Hematopoietic multipotent progenitor cell treated with erythropoietin and hydrocortisone succinate and interleukin-3 and kit ligand, for 17 days (in vitro differentiated cells): ENCODE data around the gene ADGRL3.
"Not testable (repeated sequence)": the region's sequence is repeated elsewhere in the genome, so short reads cannot be mapped to it uniquely, and the experiment has no call there.

Experiments
- DNase-seq: peaks from one replicate; pipeline ENCODE4 v3.0.0-alpha.2; 2015; ENCODE audit warnings: low spot score

The ADGRL3 gene

GRCh38 chr4:61638591-61638990 is 438.5 kb downstream of the ADGRL3 start:
- no peak for DNase-seq

GRCh38 chr4:61646746-61647350 is 446.7 kb downstream of the ADGRL3 start:
- DNase-seq: not testable (repeated sequence)

- DNase-seq: no peak
Measured at GRCh38 chr4:61648264-61648663, 448.1 kb downstream of the ADGRL3 start.

- DNase-seq: no peak
Measured at GRCh38 chr4:61657016-61657415, 456.9 kb downstream of the ADGRL3 start.

DNA sequence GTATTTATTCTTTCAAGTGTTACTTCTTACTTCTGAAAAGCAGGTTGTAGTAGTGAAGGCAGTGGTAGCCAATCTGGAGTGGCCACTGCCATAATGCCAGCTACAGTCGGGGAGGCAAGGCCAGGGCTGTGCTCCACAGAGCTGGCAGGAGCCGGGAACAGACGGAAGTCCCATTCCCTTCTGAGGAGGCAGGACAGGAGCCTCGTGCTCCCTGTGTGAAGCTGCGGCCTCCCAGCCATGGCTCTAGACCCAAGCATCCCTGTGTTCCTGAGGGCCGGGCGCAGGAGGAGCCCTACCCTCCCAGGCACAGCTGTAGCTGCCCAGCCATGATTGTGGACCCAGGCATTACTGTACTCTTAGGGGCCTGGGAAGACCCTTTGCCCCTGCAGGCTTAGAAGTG is 461.8 kb downstream of the ADGRL3 start:
- DNase-seq: no peak

GRCh38 chr4:61662362-61662761 is 462.2 kb downstream of the ADGRL3 start:
- DNase-seq: no peak

- DNase-seq: no peak
Measured at GRCh38 chr4:61663310-61663709, 463.2 kb downstream of the ADGRL3 start.

- DNase-seq: no peak
Measured at GRCh38 chr4:61665649-61666048, 465.5 kb downstream of the ADGRL3 start.

DNA sequence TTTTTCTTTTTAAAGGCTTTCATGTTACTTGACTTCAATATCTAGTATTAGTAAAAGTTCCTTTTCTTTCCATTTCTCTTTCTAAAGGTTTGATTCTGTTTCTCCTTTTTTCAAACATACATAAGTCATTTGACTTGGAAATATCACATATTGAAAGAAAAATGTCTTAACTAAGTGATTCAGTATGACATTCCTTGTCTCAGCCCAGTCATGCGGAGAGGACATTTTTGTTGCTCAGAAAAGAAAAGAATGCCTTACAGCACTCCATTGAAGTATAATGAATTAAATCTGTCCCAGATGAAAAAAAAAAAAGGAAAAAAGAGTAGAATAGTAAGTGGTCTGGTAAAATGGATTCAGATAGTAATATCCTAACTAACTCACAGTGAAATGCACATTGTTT is 466.1 kb downstream of the ADGRL3 start:
- DNase-seq: no peak

DNA sequence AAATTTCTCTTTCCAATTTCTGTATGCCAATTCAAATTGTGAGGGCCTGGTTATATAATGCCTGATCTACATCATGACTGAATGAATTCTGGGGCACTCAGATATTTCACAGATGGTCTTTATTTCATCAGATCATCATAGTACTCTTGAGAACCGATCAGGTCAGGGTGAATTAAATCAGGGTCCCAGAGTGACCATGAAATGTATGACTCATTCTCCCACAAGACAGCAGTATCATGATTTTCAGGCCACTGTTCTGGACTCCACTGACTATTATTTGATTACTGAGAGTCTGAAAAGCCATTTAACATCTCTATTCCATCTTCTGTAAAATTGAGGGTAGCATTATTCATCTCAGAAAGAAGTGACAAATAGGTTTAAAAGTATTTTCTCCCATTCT is 471.5 kb downstream of the ADGRL3 start:
- no peak for DNase-seq

GRCh38 chr4:61675464-61675863 is 475.3 kb downstream of the ADGRL3 start:
- no peak for DNase-seq

GRCh38 chr4:61678297-61678696 is 478.2 kb downstream of the ADGRL3 start:
- no peak for DNase-seq

- DNase-seq: no peak
Measured at GRCh38 chr4:61693520-61693919, 493.4 kb downstream of the ADGRL3 start.

- DNase-seq: no peak
Measured at GRCh38 chr4:61714387-61714911, 514.3 kb downstream of the ADGRL3 start.

- no peak for DNase-seq
Measured at GRCh38 chr4:61716426-61716825, 516.3 kb downstream of the ADGRL3 start.

DNA sequence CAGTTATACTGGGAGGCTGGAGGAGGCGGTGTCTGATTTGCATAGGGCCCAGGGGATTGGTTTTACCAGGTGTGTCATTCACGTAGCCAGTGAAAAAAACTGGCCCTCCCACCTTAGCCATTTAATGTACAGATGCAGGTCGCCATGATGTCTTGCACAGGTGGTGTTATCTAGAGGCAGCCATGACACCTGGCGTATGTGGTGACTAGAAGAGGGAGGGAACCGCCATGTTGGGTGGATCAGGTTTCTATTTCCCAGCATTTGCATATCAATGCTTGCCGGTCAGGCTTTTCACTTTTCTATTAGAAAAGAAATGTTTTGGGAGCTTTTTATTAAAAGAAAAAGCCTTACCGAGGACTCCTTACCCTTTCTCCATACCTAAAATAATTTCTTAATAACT is 523.4 kb downstream of the ADGRL3 start:
- no peak for DNase-seq

DNA sequence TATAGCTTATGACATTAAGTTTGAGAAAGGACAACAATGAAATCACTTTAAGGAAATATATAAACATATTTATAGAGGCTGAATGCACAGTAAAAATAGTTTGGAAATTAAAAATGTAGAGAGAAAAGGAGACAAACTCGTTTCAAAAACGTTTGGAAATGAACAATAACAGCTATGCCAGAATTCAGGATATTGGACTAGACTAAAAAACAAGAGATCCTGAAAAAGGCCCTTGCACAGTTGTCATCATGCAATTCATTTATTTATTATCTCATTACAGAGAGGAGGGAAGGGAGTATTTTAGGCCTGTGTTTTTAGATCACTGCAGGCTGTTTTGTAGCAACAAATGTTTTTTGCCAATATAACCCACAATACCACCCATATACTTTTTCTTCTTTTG is 527.2 kb downstream of the ADGRL3 start:
- no peak for DNase-seq

GRCh38 chr4:61734409-61734808 is 534.3 kb downstream of the ADGRL3 start:
- DNase-seq: no peak

DNA sequence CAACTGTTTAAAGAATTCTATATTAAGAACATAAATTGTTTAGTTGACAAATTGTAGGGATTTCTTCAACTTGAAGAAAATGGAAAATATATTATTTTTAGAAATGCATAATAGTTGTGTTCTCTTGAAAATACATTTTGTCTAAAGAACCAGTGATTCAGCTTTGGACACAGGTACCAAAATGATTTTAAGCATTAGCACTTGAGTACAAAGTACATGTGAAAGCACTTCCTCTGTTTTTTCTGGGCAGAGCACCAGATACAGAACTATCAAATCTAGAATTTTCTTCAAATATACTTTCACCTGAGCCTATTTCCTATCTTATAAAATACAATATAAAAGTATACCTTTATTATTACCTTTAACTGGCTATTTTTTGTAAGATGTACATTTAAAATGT is 539.8 kb downstream of the ADGRL3 start:
- DNase-seq: no peak

GRCh38 chr4:61740886-61741285 is 540.8 kb downstream of the ADGRL3 start:
- no peak for DNase-seq

- DNase-seq: no peak
Measured at GRCh38 chr4:61741327-61742096, 541.4 kb downstream of the ADGRL3 start.

DNA sequence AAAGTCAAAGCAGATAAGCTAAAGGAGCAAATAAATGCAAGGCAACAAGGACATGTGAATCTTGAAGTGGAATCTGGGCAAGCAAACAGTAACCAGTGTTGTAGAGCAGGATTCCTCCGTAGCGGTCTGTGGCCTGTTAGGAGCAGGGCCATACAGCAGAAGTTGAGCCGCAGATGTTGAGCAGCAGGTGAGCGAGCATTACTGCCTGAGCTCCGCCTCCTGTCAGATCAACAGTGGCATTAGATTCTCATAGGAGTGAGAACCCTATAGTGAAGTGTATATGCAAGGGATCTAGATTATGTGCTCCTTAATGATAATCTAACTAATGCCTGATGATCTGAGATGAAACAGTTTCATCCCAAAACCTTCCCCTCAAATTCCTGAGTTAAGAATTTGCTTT is 550.7 kb downstream of the ADGRL3 start:
- no peak for DNase-seq

DNA sequence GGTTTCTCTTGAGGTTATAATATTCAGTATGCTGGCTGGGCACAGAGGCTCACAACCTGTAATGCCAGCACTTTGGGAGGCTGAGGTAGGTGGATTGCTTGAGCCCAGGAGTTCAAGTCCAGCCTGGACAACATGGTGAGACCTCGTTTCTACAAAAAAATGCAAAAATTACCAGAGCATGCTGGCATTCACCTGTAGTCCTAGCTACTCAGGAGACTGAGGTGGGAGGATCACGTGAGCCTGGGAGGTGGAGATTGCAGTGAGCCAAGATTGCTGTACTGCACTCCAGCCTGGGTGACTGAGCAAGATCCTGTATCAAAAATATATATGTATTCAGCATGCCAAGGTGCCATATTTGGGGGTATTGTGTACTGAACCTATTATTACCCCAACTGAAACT is 552.5 kb downstream of the ADGRL3 start:
- DNase-seq: no peak

- no peak for DNase-seq
Measured at GRCh38 chr4:61753739-61754138, 553.6 kb downstream of the ADGRL3 start.
